GM23338 (cell line): ENCODE data around the gene NUBP1. TPM values are rescaled to one million over a fixed set of nuclear protein-coding genes. Genes with fewer than 3 reads are reported as not detected.
"Not testable (repeated sequence)": the region's sequence is repeated elsewhere in the genome, so short reads cannot be mapped to it uniquely, and the experiment has no call there.

Source experiments
- ATAC-seq: fragments of 200-7000 bp; cut with Tn5 transposase; 3 replicates; pipeline ENCODE4 v1.9.1; 2020
- DNase-seq: peaks from one replicate; pipeline ENCODE4 v3.0.0-alpha.2; 2015; ENCODE audit warnings: low spot score
- H2AFZ ChIP-seq: fragments of 200-600 bp; sonication (generic); 2 replicates; pipeline ENCODE4 v1.8.0; 2016; ENCODE audit warnings: antibody characterized with exemption, mild to moderate bottlenecking, moderate library complexity
- H3F3A ChIP-seq: fragments of 200-600 bp; sonication (generic); replicated peaks from 2 replicates; pipeline ENCODE4 v1.8.0; 2017; ENCODE audit warnings: antibody characterized with exemption, mixed run types, low read depth
- H3K27ac ChIP-seq: fragments of 200-600 bp; sonication (generic); 2 replicates; pipeline ENCODE4 v1.6.1; 2016; ENCODE audit warnings: low read depth
- H3K27me3 ChIP-seq: fragments of 200-600 bp; sonication (generic); 2 replicates; pipeline ENCODE4 v1.8.0; 2016; ENCODE audit warnings: mild to moderate bottlenecking, mixed run types, moderate library complexity; ENCODE audit not compliant: insufficient read depth
- H3K36me3 ChIP-seq: fragments of 200-600 bp; sonication (generic); 2 replicates; pipeline ENCODE4 v1.8.0; 2016; ENCODE audit warnings: mild to moderate bottlenecking; ENCODE audit not compliant: insufficient read depth
- H3K4me1 ChIP-seq: fragments of 200-600 bp; sonication (generic); 2 replicates; pipeline ENCODE4 v1.8.0; 2016; ENCODE audit warnings: mild to moderate bottlenecking, moderate library complexity; ENCODE audit not compliant: insufficient read depth
- H3K4me2 ChIP-seq: fragments of 200-600 bp; sonication (generic); 2 replicates; pipeline ENCODE4 v1.7.1; 2017; ENCODE audit warnings: mixed run types
- H3K4me3 ChIP-seq: fragments of 200-600 bp; sonication (generic); 2 replicates; pipeline ENCODE4 v1.6.1; 2016; ENCODE audit warnings: mixed run types
- H3K79me2 ChIP-seq: fragments of 200-600 bp; sonication (generic); replicated peaks from 2 replicates; pipeline ENCODE4 v1.8.0; 2017; ENCODE audit warnings: mild to moderate bottlenecking; ENCODE audit not compliant: insufficient read depth
- H3K9me2 ChIP-seq: fragments of 200-600 bp; sonication (generic); 2 replicates; pipeline ENCODE4 v1.8.0; 2017; ENCODE audit not compliant: insufficient read depth
- H4K20me1 ChIP-seq: fragments of 200-600 bp; sonication (generic); replicated peaks from 2 replicates; pipeline ENCODE4 v1.8.0; 2017; ENCODE audit warnings: mild to moderate bottlenecking; ENCODE audit not compliant: insufficient read depth
- H3K27ac Mint-ChIP-seq: 2 replicates; pipeline ENCODE4 v1.8.0; 2020; ENCODE audit warnings: inconsistent platforms, mild to moderate bottlenecking, moderate library complexity, mixed read lengths
- H3K27me3 Mint-ChIP-seq: 3 replicates; pipeline ENCODE4 v1.8.0; 2022; ENCODE audit warnings: low read depth, mild to moderate bottlenecking, moderate library complexity, mixed read lengths, inconsistent platforms; ENCODE audit not compliant: insufficient read depth, poor library complexity
- H3K36me3 Mint-ChIP-seq: 3 replicates; pipeline ENCODE4 v1.8.0; 2021; ENCODE audit warnings: low read depth, mild to moderate bottlenecking, inconsistent platforms, moderate library complexity, mixed read lengths
- H3K4me1 Mint-ChIP-seq: 3 replicates; pipeline ENCODE4 v1.8.0; 2020; ENCODE audit warnings: mild to moderate bottlenecking, inconsistent platforms, mixed read lengths
- H3K4me3 Mint-ChIP-seq: 3 replicates; pipeline ENCODE4 v1.8.0; 2021; ENCODE audit warnings: moderate library complexity, mild to moderate bottlenecking, inconsistent platforms, mixed read lengths
- H3K9me3 Mint-ChIP-seq: 3 replicates; pipeline ENCODE4 v1.8.0; 2020; ENCODE audit warnings: moderate library complexity, mild to moderate bottlenecking, inconsistent platforms, mixed read lengths
- POLR2AphosphoS5 ChIP-seq: IDR thresholded peaks from 2 replicates; pipeline ENCODE4 v1.6.1; 2016; ENCODE audit warnings: antibody characterized with exemption, low read depth
- REST ChIP-seq: IDR thresholded peaks from one replicate; pipeline ENCODE4 v1.6.1; 2018; ENCODE audit warnings: antibody characterized with exemption; ENCODE audit not compliant: unreplicated experiment
- ZNF114 ChIP-seq: fragments of 250-450 bp; sonication (Bioruptor Pico); IDR thresholded peaks from 2 replicates; pipeline ENCODE4 v1.5.0; 2020; ENCODE audit warnings: mild to moderate bottlenecking, moderate library complexity
- ZNF462 ChIP-seq: fragments of 250-450 bp; sonication (Bioruptor Pico); IDR thresholded peaks from 2 replicates; pipeline ENCODE4 v1.5.0; 2020; ENCODE audit warnings: mild to moderate bottlenecking, moderate library complexity
- polyA plus RNA-seq: library from polyadenylated mRNA; unstranded; fragments of >200 nt; fragmentation: Nextera tagmentation; extraction: Ambion mirVana; gene quantifications from 2 replicates; pipeline ENCODE4 v1.2.1, GENCODE V29; 2016
- total RNA-seq: library from RNA; depleted of rRNA; stranded (reverse); fragments of >200 nt; shearing (Covaris generic); gene quantifications from 2 replicates; pipeline ENCODE4 v1.2.3, GENCODE V29; 2014
- TF ChIP-seq, protein P1 (sequence below): IDR thresholded peaks from 2 replicates; pipeline ENCODE4 v1.6.1; 2016; ENCODE audit warnings: antibody characterized with exemption

NUBP1 gene
- total and polyA plus RNA-seq, 2 experiments from 2014 or later: 22.8 to 41.2 TPM

DNA sequence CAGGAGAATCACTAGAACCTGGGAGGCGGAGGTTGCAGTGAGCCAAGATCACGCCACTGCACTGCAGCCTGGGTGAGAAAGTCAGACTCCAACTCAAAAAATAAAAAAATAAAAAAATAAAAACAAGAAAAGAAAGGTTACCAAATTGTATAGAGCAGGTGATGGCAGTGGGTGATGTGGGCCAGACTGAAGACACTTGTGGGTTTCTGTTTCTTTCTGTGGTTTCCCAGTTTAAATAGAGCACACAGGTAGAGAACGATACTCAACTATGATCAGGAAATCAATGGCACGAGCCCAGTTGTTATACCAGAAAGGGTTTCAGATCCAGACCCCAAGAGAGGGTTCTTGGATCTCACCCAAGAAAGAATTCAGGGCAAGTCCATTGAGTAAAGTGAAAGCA, 32.6 kb downstream of the NUBP1 start (continued):
- TF ChIP-seq ZNF462 (CRISPR knock-in tag) (no peak), ZNF114 (CRISPR knock-in tag) (no peak), REST (no peak), POLR2AphosphoS5 (no peak)
- TF ChIP-seq, protein P1, sequence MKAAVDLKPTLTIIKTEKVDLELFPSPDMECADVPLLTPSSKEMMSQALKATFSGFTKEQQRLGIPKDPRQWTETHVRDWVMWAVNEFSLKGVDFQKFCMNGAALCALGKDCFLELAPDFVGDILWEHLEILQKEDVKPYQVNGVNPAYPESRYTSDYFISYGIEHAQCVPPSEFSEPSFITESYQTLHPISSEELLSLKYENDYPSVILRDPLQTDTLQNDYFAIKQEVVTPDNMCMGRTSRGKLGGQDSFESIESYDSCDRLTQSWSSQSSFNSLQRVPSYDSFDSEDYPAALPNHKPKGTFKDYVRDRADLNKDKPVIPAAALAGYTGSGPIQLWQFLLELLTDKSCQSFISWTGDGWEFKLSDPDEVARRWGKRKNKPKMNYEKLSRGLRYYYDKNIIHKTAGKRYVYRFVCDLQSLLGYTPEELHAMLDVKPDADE: no peak

DNA sequence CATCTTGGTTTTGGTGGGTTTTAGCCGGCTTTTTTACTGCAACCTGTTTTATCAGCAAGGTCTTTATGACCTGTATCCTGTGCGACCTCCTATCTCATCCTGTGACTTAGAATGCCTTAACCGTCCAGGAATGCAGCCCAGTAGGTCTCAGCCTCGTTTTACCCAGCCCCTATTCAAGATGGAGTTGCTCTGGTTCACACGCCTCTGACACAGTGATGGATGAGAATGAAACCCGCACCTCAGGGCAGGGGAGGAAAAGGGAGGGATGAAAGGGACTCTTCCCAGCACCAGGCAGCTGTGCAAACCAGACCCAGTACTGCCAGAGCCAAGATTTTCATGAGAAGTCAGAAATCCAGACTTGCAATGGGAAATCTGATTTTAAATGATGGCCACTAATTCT, 33.3 kb downstream of the NUBP1 start:
- not testable (repeated sequence) for H3K36me3 ChIP-seq, H2AFZ ChIP-seq, H3K4me1 Mint-ChIP-seq, H4K20me1 ChIP-seq, H3K9me3 Mint-ChIP-seq, H3K36me3 Mint-ChIP-seq, H3K27ac Mint-ChIP-seq, H3K4me3 ChIP-seq, H3K27me3 ChIP-seq, DNase-seq, H3K27ac ChIP-seq, H3K4me2 ChIP-seq, H3K79me2 ChIP-seq, H3K4me3 Mint-ChIP-seq, H3K27me3 Mint-ChIP-seq, ATAC-seq, H3K9me2 ChIP-seq, H3F3A ChIP-seq, H3K4me1 ChIP-seq
